Erythroblast (primary cell): Measurements from ENCODE around the gene TNRC6A.

ENCODE experiments used
- GATA1 ChIP-seq: IDR thresholded peaks from 2 replicates; pipeline ENCODE4 v1.6.1; 2011; ENCODE audit warnings: low read depth, mild to moderate bottlenecking, control low read depth, low read length, moderate library complexity
- POLR2A ChIP-seq: IDR thresholded peaks from 2 replicates; pipeline ENCODE4 v1.6.1; 2011; ENCODE audit warnings: mild to moderate bottlenecking, low read length

- TF ChIP-seq POLR2A (no peak), GATA1 (no peak)
Measured at GRCh38 chr16:24858219-24859041, 129.0 kb downstream of the TNRC6A start.
